ENCODE data around the gene TMPRSS11D. TPM values are rescaled to one million over a fixed set of nuclear protein-coding genes. Genes with fewer than 3 reads are reported as not detected.

Gene TMPRSS11D
- total and polyA plus RNA-seq, 2 of the 8 experiments (the other 6 are each of a cell fraction or from before 2014, with no cell fraction given), result not detected

DNA sequence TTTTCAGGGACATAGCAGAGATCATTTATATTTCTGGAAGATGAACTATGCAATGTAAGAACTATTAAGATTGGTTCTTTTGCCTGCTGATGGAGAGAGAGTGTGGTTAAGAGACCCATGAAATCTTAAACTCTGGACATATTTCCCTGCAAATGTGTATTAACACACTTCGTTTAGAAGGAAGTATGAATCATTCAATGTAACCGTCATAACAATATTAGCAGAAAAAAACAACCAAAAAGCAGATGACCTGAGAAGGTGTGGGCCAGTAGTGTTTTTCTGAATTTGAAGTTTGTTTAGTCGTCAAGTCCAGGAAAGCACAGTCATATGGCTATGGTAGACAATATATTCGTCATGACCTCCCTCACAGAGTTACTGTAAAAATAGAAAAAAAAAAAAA lies 2.5 kb upstream of the TMPRSS11D start:
- no peak overlapping the region for H2BK12ac ChIP-seq (ENCODE audit: low read depth, low read length)
- H3K9ac ChIP-seq (replicated peaks in 1 of 4; ENCODE audit: extremely low read depth in 1 of 4, low read depth in 3 of 4, low read length in 3 of 4), result no peak overlapping the region
- ChIA-PET CTCF (ENCODE audit: partially characterized antibody) (interaction anchor here (0.5 to 1.2 kb wide), 3 partner anchors 26 to 1828 kb away, joined by 3 to 4 read pairs (median 4); no protein-coding TSS in a partner anchor), POLR2A (ENCODE audit: partially characterized antibody) (no interaction called here)
- H2BK5ac ChIP-seq (ENCODE audit: low read depth, low read length), result no peak overlapping the region
- no peak for TF ChIP-seq GTF2F1 (IDR thresholded peaks at IDR 0.05; ENCODE audit: borderline replicate concordance, low read depth, low read length)
- TF ChIP-seq SAP30 (IDR thresholded peaks at IDR 0.05; ENCODE audit: insufficient read depth, insufficient replicate concordance, low read length), result no peak
- no peak for TF ChIP-seq TAF1 (IDR thresholded peaks at IDR 0.05; ENCODE audit: low read depth, low read length)
- TF ChIP-seq, protein P1, sequence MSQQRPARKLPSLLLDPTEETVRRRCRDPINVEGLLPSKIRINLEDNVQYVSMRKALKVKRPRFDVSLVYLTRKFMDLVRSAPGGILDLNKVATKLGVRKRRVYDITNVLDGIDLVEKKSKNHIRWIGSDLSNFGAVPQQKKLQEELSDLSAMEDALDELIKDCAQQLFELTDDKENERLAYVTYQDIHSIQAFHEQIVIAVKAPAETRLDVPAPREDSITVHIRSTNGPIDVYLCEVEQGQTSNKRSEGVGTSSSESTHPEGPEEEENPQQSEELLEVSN (IDR thresholded peaks at IDR 0.05), result no peak
- TF ChIP-seq POU5F1 (IDR thresholded peaks at IDR 0.05; ENCODE audit: low read depth, low read length), result no peak
- no peak for TF ChIP-seq KDM1A (IDR thresholded peaks at IDR 0.05; ENCODE audit: borderline replicate concordance, low read length)
- TF ChIP-seq BRCA1 (IDR thresholded peaks at IDR 0.05; ENCODE audit: low read depth, low read length), result no peak
- no peak for TF ChIP-seq RNF2 (IDR thresholded peaks at IDR 0.05; ENCODE audit: borderline replicate concordance, low read depth, low read length, missing control alignments, poor library complexity, severe bottlenecking)
- no peak for TF ChIP-seq ATF3 (IDR thresholded peaks at IDR 0.05; ENCODE audit: insufficient read depth, low read depth, low read length)
- H3K27me3 ChIP-seq (replicated peaks in 1 of 4; ENCODE audit: control insufficient read depth in 3 of 4, extremely low read depth in 1 of 4, insufficient read depth in 3 of 4, low read length in 3 of 4), result no peaks in the 10 kb centered on the region
- H3K18ac ChIP-seq (ENCODE audit: extremely low read depth, low read length), result no peak overlapping the region
- H3K79me1 ChIP-seq (ENCODE audit: low read depth, low read length), result no peaks in the 10 kb centered on the region
- no peak overlapping the region for H3K14ac ChIP-seq (ENCODE audit: insufficient read length)
- H3K4ac ChIP-seq (replicated peaks; ENCODE audit: insufficient read length, low read depth, low read length), result no peak overlapping the region
- no peak overlapping the region for H4K91ac ChIP-seq (replicated peaks; ENCODE audit: insufficient read length, low read length)
- no peak for FAIRE-seq
- H3K23ac ChIP-seq (ENCODE audit: insufficient read length), result no peak overlapping the region
- no peaks in the 10 kb centered on the region for H3K9me3 ChIP-seq (ENCODE audit: insufficient read depth in 2 of 2, low read depth in 1 of 2, low read length in 1 of 2)
- no peak for DNase-seq (ENCODE audit: low read depth in 1 of 2, low spot score in 2 of 2)
- no peak overlapping the region for H2BK120ac ChIP-seq (replicated peaks; ENCODE audit: low read depth, low read length)
- H4K5ac ChIP-seq (ENCODE audit: insufficient read length, low read depth, low read length), result no peak overlapping the region
- H3K27ac ChIP-seq (ENCODE audit: low read depth, low read length), result no peak overlapping the region
- no peak overlapping the region for H3K4me2 ChIP-seq (ENCODE audit: insufficient read depth in 1 of 2, low read depth in 2 of 2, low read length in 2 of 2)
- no peaks in the 10 kb centered on the region for H3K23me2 ChIP-seq (ENCODE audit: low read depth, low read length)
- no peak overlapping the region for H2BK20ac ChIP-seq (ENCODE audit: low read length)
- no peak overlapping the region for H2BK15ac ChIP-seq (ENCODE audit: low read length)
- no peaks in the 10 kb centered on the region for H3K79me2 ChIP-seq (ENCODE audit: control insufficient read depth in 1 of 2, insufficient read depth in 2 of 2, low read length in 2 of 2)
- H3K4me1 ChIP-seq (replicated peaks in 1 of 4; ENCODE audit: control insufficient read depth in 3 of 4, insufficient read depth in 4 of 4, low read length in 3 of 4), result peaks cover 0 to 2% (median 0%) of the 10 kb centered on the region in 4 experiments; a peak in 2 of 7 replicates
- no peak overlapping the region for H2AK5ac ChIP-seq (ENCODE audit: low read depth, low read length)
- peak overlapping the region; percentile 15; the same call in 1 of the 2 replicates for H2AFZ ChIP-seq (ENCODE audit: low read length)
- no peak overlapping the region for H3K56ac ChIP-seq (replicated peaks; ENCODE audit: insufficient read length, low read depth, low read length)
- H3K36me3 ChIP-seq (ENCODE audit: control insufficient read depth in 2 of 4, insufficient read depth in 4 of 4, low read length in 3 of 4), result no peaks in the 10 kb centered on the region
- no peak overlapping the region for H4K8ac ChIP-seq (ENCODE audit: extremely low read depth, insufficient read depth, low read length)
- no peak overlapping the region for H3K4me3 ChIP-seq (ENCODE audit: extremely low read depth in 1 of 4, insufficient read depth in 2 of 4, low read depth in 3 of 4, low read length in 4 of 4)
- 89% methylated on average over 4 of the region's 4 CpGs; no CpG with 5 or more reads in 1 of the 2 experiments for WGBS, 2 experiments (ENCODE audit: extremely low coverage in 1 of 2, insufficient coverage in 1 of 2, insufficient read length in 1 of 2, insufficient replicate concordance in 2 of 2, low coverage in 1 of 2, low lambda C conversion rate in 2 of 2, missing lambda C conversion rate in 1 of 2)
- H4K20me1 ChIP-seq (replicated peaks in 1 of 2; ENCODE audit: control insufficient read depth in 1 of 2, insufficient read depth in 2 of 2, low read length in 2 of 2), result no peaks in the 10 kb centered on the region
